PC-3 (cell line): ENCODE measurements around the gene ABHD2. TPM values are rescaled to one million over a fixed set of nuclear protein-coding genes. Genes with fewer than 3 reads are reported as not detected.

Experiments used
- ATAC-seq: fragments of 200-7000 bp; cut with Tn5 transposase; 2 replicates; pipeline ENCODE4 v1.9.1; 2020; ENCODE audit warnings: mild to moderate bottlenecking, moderate library complexity
- BruUV-seq: library from RNA; stranded (reverse); fragments of 400-500 nt; replicated peaks from 2 replicates; lab custom pipeline; 2021; lab: Mats Ljungman, UMichigan
- CTCF ChIA-PET: fragments of 300-600 bp; sonication (Branson Sonifier 250); formaldehyde crosslinking; loops from one replicate; lab custom pipeline; 2022; ENCODE audit warnings: antibody characterized with exemption; lab: Charles Lee
- POLR2A ChIA-PET: fragments of 300-600 bp; sonication (Branson Sonifier 250); formaldehyde crosslinking; loops from one replicate; lab custom pipeline; 2022; ENCODE audit warnings: antibody characterized with exemption; ENCODE audit not compliant: unreplicated experiment; lab: Charles Lee
- DNase-seq: peaks from one replicate; pipeline ENCODE4 v3.0.0-alpha.2; 2015
- H2AFZ ChIP-seq: fragments of 300-600 bp; sonication (generic); 2 replicates; pipeline ENCODE4 v1.6.0; 2016; ENCODE audit warnings: antibody characterized with exemption, low read length
- H3F3A ChIP-seq: fragments of 300-600 bp; sonication (generic); one replicate; pipeline ENCODE4 v1.6.0; 2017; ENCODE audit warnings: antibody characterized with exemption, low read length, control low read depth, mild to moderate bottlenecking; ENCODE audit not compliant: unreplicated experiment
- H3K27ac ChIP-seq: fragments of 300-600 bp; sonication (generic); 2 replicates; pipeline ENCODE4 v1.5.1; 2016; ENCODE audit warnings: mild to moderate bottlenecking, low read length
- H3K27me3 ChIP-seq: fragments of 300-600 bp; sonication (generic); 2 replicates; pipeline ENCODE4 v1.6.1; 2016; ENCODE audit warnings: low read length, mixed read lengths
- H3K36me3 ChIP-seq: fragments of 300-600 bp; sonication (generic); 2 replicates; pipeline ENCODE4 v1.6.1; 2016; ENCODE audit warnings: low read depth, mixed run types, low read length, mixed read lengths
- H3K4me1 ChIP-seq: fragments of 300-600 bp; sonication (generic); 2 replicates; pipeline ENCODE4 v1.5.1; 2016; ENCODE audit warnings: low read length; ENCODE audit not compliant: insufficient read depth
- H3K4me2 ChIP-seq: fragments of 300-600 bp; sonication (generic); 2 replicates; pipeline ENCODE4 v1.6.0; 2016; ENCODE audit warnings: low read length
- H3K4me3 ChIP-seq: fragments of 300-600 bp; sonication (generic); 2 replicates; pipeline ENCODE4 v1.5.1; 2016; ENCODE audit warnings: mild to moderate bottlenecking, low read length, mixed read lengths
- H3K79me2 ChIP-seq: fragments of 300-600 bp; sonication (generic); 2 replicates; pipeline ENCODE4 v1.6.1; 2017; ENCODE audit warnings: low read length, mixed read lengths
- H3K9ac ChIP-seq: fragments of 300-600 bp; sonication (generic); 2 replicates; pipeline ENCODE4 v1.6.0; 2016; ENCODE audit warnings: mild to moderate bottlenecking, low read length
- H3K9me2 ChIP-seq: fragments of 300-600 bp; sonication (generic); replicated peaks from 2 replicates; pipeline ENCODE4 v1.6.1; 2016; ENCODE audit warnings: mixed run types, low read length, mixed read lengths
- H3K9me3 ChIP-seq: fragments of 300-600 bp; sonication (generic); 2 replicates; pipeline ENCODE4 v1.6.1; 2016; ENCODE audit warnings: low read length, mixed read lengths
- H4K20me1 ChIP-seq: fragments of 300-600 bp; sonication (generic); 2 replicates; pipeline ENCODE4 v1.6.1; 2016; ENCODE audit warnings: low read length, mixed read lengths
- EZH2 ChIP-seq: fragments of 300-600 bp; sonication (generic); IDR thresholded peaks from one replicate; pipeline ENCODE4 v1.6.1; 2017; ENCODE audit warnings: antibody characterized with exemption, mild to moderate bottlenecking, low read length; ENCODE audit not compliant: unreplicated experiment
- EZH2phosphoT487 ChIP-seq: fragments of 300-600 bp; sonication (generic); IDR thresholded peaks from 2 replicates; pipeline ENCODE4 v1.6.1; 2018; ENCODE audit warnings: mild to moderate bottlenecking, antibody characterized with exemption, low read length, borderline replicate concordance
- intact Hi-C: fragments of 100-400 bp; cut with micrococcal nuclease; formaldehyde crosslinking; loops from 2 replicates; pipeline ENCODE4 v1.9.0; 2023
- total RNA-seq: library from RNA; depleted of rRNA; stranded (reverse); fragments of >200 nt; gene quantifications from 2 replicates; pipeline ENCODE4 v1.2.3, GENCODE V29; 2014
- TF ChIP-seq, protein P1 (sequence below): fragments of 300-600 bp; sonication (generic); conservative IDR thresholded peaks from 2 replicates; pipeline ENCODE4 v1.5.1; 2017; ENCODE audit warnings: antibody characterized with exemption, low read depth, mild to moderate bottlenecking, low read length

The ABHD2 gene
- total RNA-seq, 1 experiment from 2014 or later = 34.0 TPM

DNA sequence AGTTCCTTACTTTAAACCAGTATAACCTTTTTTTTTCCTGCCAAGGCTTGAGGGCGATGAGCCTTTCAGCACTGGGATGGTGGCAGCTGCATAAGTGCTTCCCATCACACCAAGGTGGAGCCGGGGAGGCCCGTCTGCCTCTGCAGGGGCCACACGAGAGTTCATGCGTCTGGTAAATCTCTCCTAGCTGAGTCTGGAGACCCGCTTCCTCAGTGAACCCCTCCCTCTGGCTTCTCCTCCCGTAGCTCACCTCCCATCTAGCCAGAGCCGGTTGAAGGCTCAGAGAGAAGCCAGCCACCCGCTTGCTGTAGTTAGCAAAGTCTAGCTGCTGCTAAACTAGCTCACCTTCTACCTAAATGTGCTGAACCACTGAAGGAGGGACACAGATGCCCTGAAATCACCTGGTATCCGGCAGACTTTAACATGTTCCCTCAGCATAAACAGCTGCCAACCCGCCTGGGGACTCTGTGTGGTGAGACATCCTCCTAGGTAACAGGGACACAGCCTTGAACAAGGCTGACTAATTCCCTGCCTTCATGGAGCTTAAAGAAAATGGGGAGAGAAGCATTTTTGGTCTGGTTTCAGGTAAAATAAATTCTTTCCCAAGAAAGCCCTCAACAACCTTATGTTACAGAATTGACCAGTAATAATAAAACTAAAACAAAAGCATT is 90.2 kb downstream of the ABHD2 start:
- Histone ChIP-seq H4K20me1 (no peaks in the 10 kb centered on the region), H3K9me3 (no peaks in the 10 kb centered on the region), H3K4me2 (no peak overlapping the region), H3K4me3 (no peak overlapping the region), H3F3A (no peaks in the 10 kb centered on the region), H2AFZ (no peak overlapping the region), H3K36me3 (no peaks in the 10 kb centered on the region), H3K4me1 (no peaks in the 10 kb centered on the region), H3K9ac (no peak overlapping the region), H3K27ac (no peak overlapping the region), H3K9me2 (no peaks in the 10 kb centered on the region), H3K27me3 (no peaks in the 10 kb centered on the region), H3K79me2 (no peaks in the 10 kb centered on the region)
- no peak for TF ChIP-seq EZH2phosphoT487
- TF ChIP-seq, protein P1, sequence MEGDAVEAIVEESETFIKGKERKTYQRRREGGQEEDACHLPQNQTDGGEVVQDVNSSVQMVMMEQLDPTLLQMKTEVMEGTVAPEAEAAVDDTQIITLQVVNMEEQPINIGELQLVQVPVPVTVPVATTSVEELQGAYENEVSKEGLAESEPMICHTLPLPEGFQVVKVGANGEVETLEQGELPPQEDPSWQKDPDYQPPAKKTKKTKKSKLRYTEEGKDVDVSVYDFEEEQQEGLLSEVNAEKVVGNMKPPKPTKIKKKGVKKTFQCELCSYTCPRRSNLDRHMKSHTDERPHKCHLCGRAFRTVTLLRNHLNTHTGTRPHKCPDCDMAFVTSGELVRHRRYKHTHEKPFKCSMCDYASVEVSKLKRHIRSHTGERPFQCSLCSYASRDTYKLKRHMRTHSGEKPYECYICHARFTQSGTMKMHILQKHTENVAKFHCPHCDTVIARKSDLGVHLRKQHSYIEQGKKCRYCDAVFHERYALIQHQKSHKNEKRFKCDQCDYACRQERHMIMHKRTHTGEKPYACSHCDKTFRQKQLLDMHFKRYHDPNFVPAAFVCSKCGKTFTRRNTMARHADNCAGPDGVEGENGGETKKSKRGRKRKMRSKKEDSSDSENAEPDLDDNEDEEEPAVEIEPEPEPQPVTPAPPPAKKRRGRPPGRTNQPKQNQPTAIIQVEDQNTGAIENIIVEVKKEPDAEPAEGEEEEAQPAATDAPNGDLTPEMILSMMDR = no peak
- TF ChIP-seq EZH2 = no peak
- BruUV-seq = no TSS peak
- ChIA-PET POLR2A (interaction anchor here (0.6 kb wide), 1 partner anchor 21 kb away, joined by 8 read pairs; no protein-coding TSS in a partner anchor), CTCF (interaction anchor here (0.5 to 1.0 kb wide), 9 partner anchors 10 to 167 kb away, joined by 3 to 7 read pairs (median 4); partner anchors contain the start of gene ABHD2)
- ATAC-seq (no peak), DNase-seq (no peak)
- intact Hi-C loops = loop anchor here (10.0 kb wide), 1 partner anchor 274 kb away; no protein-coding TSS in a partner anchor

DNA sequence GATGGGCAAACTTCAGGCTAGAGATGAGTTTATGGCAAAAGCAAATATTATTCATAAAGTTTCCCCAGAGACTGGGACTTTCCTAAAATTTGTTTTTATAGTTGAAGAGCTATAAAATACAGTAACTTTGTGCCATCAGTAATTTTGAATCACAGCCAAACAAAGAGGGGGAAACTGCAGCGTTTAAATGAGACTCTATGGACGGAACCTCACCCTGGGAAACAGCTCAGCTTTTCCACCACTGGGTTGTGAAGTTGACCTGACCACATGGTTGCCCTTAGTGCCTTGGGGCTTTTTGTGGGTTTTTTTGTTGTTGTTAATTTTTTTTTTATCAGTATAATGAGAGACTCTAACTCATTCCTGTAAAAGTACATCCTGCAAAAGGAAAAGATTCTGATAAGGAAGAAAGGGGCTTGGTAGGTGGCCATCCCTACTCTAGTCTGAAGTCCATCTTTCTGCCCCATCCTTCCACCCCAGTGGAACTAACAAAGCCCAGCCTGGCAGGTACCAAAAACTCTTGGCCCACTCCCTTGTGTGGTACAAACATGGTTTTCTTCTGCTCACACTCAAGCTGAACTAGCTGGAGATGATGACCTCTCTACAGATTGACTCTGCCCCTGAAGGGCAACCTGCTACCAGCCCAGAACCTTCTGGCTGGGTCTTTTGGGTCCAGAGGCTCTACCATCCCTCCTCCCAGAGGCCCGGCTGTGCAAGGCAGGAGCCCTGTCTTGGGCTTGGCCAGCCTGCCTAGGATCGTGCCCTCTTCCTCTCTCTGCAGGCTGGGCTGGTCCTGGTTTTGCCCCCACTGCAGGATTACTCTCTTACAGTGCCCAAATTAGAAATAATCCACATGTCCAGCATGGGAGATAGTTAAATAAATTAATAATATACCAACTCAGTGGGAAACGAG is 92.0 kb downstream of the ABHD2 start:
- intact Hi-C loops = loop anchor here (10.0 kb wide), 1 partner anchor 275 kb away; no protein-coding TSS in a partner anchor
- H3K79me2 ChIP-seq = no peaks in the 10 kb centered on the region
- H3K27me3 ChIP-seq = no peaks in the 10 kb centered on the region
- H3F3A ChIP-seq = no peaks in the 10 kb centered on the region
- TF ChIP-seq, protein P1 = no peak
- TF ChIP-seq EZH2phosphoT487 = no peak
- no TSS peak for BruUV-seq
- no peaks in the 10 kb centered on the region for H3K4me1 ChIP-seq
- H3K9me3 ChIP-seq = no peaks in the 10 kb centered on the region
- H3K9me2 ChIP-seq = no peaks in the 10 kb centered on the region
- H3K27ac ChIP-seq = no peak overlapping the region
- ChIA-PET POLR2A (no interaction called here), CTCF (no interaction called here)
- H4K20me1 ChIP-seq = no peaks in the 10 kb centered on the region
- H3K4me2 ChIP-seq = no peak overlapping the region
- no peak overlapping the region for H3K4me3 ChIP-seq
- no peak overlapping the region for H2AFZ ChIP-seq
- DNase-seq = no peak
- no peak for ATAC-seq
- no peak overlapping the region for H3K9ac ChIP-seq
- H3K36me3 ChIP-seq = no peaks in the 10 kb centered on the region
